ENCODE measurements around the gene GBP6. TPM values are rescaled to one million over a fixed set of nuclear protein-coding genes. Genes with fewer than 3 reads are reported as not detected.

GBP6 gene
- polyA plus RNA-seq, 3 donors = not detected

DNA sequence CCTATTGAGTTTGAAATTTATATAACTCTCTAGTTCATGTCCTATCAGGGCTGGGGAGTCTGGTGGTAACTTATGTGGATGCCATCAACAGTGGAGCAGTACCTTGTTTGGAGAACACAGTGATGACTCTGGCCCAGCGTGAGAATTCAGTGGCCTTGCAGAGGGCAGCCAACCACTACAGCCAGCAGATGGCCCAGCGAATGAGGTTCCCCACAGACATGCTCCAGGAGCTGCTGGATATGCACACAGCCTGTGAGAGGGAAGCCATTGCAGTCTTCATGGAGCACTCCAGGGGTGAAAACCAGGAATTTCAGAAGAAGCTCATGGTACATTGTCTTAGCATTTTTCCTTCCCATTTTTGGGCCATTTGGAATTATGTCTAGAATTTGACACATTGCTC is 32.0 kb upstream of the GBP6 start:
- DNase-seq = no peak
- H3K79me2 ChIP-seq (ENCODE audit: insufficient read depth, low read length) = no peaks in the 10 kb centered on the region
- TF ChIP-seq, protein P1, sequence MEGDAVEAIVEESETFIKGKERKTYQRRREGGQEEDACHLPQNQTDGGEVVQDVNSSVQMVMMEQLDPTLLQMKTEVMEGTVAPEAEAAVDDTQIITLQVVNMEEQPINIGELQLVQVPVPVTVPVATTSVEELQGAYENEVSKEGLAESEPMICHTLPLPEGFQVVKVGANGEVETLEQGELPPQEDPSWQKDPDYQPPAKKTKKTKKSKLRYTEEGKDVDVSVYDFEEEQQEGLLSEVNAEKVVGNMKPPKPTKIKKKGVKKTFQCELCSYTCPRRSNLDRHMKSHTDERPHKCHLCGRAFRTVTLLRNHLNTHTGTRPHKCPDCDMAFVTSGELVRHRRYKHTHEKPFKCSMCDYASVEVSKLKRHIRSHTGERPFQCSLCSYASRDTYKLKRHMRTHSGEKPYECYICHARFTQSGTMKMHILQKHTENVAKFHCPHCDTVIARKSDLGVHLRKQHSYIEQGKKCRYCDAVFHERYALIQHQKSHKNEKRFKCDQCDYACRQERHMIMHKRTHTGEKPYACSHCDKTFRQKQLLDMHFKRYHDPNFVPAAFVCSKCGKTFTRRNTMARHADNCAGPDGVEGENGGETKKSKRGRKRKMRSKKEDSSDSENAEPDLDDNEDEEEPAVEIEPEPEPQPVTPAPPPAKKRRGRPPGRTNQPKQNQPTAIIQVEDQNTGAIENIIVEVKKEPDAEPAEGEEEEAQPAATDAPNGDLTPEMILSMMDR (IDR thresholded peaks at IDR 0.05) = no peak
- no peak overlapping the region for H3K4me3 Mint-ChIP-seq
- H4K20me1 ChIP-seq (ENCODE audit: insufficient read depth, low read length) = no peaks in the 10 kb centered on the region
- 100% methylated on average over 2 of the region's 2 CpGs for WGBS (ENCODE audit: insufficient coverage)
- H3K4me2 ChIP-seq (replicated peaks; ENCODE audit: extremely low read depth, low read length, poor library complexity, severe bottlenecking) = no peak overlapping the region
- peaks cover 8% of the 10 kb centered on the region for H3K4me1 Mint-ChIP-seq
- H3K27ac ChIP-seq (ENCODE audit: low read depth in 1 of 2, low read length in 2 of 2) = no peak overlapping the region
- no peaks in the 10 kb centered on the region for H3K4me1 ChIP-seq (ENCODE audit: control insufficient read depth in 1 of 2, insufficient read depth in 2 of 2, low read length in 2 of 2)
- H2AFZ ChIP-seq (ENCODE audit: insufficient read depth, low read depth, low read length, poor library complexity, severe bottlenecking) = no peak overlapping the region
- no peaks in the 10 kb centered on the region for H3K36me3 ChIP-seq (replicated peaks in 1 of 2; ENCODE audit: control insufficient read depth in 1 of 2, insufficient read depth in 2 of 2, low read length in 2 of 2)
- no peaks in the 10 kb centered on the region for H3K27me3 ChIP-seq (ENCODE audit: control insufficient read depth in 2 of 2, insufficient read depth in 2 of 2, low read length in 2 of 2)
- H3K27me3 Mint-ChIP-seq (ENCODE audit: low read depth in 3 of 3) = peaks cover 0 to 1% (median 0%) of the 10 kb centered on the region in 3 donors
- intact Hi-C loops (cut with micrococcal nuclease) = no loop called here
- H3K9me3 Mint-ChIP-seq = peaks cover 6 to 17% (median 12%) of the 10 kb centered on the region in 7 donors
- no peaks in the 10 kb centered on the region for H3K9me3 ChIP-seq (replicated peaks in 1 of 2; ENCODE audit: control insufficient read depth in 1 of 2, insufficient read depth in 1 of 2, low read length in 2 of 2)
- no peak overlapping the region for H3K9ac ChIP-seq (ENCODE audit: insufficient read depth, low read length, poor library complexity, severe bottlenecking)
- H3K36me3 Mint-ChIP-seq = peaks cover 0 to 2% of the 10 kb centered on the region in 2 donors
- no peak overlapping the region for H3K4me3 ChIP-seq (replicated peaks in 1 of 3; ENCODE audit: low read depth in 2 of 3, low read length in 3 of 3)
- peak overlapping the region in 1 of 7 donors; percentile 31 for H3K27ac Mint-ChIP-seq

DNA sequence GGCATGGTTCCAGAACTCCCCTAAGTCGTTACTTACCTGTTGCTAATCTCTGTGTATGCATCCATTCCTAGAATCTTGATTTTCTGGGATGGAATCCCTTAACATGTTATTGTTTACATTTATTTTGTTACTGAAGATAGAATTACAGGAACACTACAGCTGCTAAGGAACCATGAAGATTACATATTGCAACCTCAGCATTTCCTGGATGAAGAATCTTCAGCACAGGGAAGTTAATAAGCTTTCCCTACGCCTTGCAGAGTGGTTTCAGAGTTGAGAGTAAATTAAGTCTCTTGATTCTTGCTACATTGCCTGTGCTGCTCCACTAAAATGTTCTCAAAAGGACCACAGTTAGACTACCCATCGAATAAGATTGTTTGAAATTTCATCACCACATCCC is 31.4 kb upstream of the GBP6 start:
- Histone ChIP-seq H3K9me3 (replicated peaks in 1 of 2; ENCODE audit: control insufficient read depth in 1 of 2, insufficient read depth in 1 of 2, low read length in 2 of 2) (no peaks in the 10 kb centered on the region), H2AFZ (ENCODE audit: insufficient read depth, low read depth, low read length, poor library complexity, severe bottlenecking) (no peak overlapping the region), H4K20me1 (ENCODE audit: insufficient read depth, low read length) (no peaks in the 10 kb centered on the region), H3K27ac (ENCODE audit: low read depth in 1 of 2, low read length in 2 of 2) (no peak overlapping the region), H3K4me1 (ENCODE audit: control insufficient read depth in 1 of 2, insufficient read depth in 2 of 2, low read length in 2 of 2) (no peaks in the 10 kb centered on the region), H3K4me3 (replicated peaks in 1 of 3; ENCODE audit: low read depth in 2 of 3, low read length in 3 of 3) (no peak overlapping the region), H3K4me2 (replicated peaks; ENCODE audit: extremely low read depth, low read length, poor library complexity, severe bottlenecking) (no peak overlapping the region), H3K36me3 (replicated peaks in 1 of 2; ENCODE audit: control insufficient read depth in 1 of 2, insufficient read depth in 2 of 2, low read length in 2 of 2) (no peaks in the 10 kb centered on the region), H3K27me3 (ENCODE audit: control insufficient read depth in 2 of 2, insufficient read depth in 2 of 2, low read length in 2 of 2) (no peaks in the 10 kb centered on the region), H3K9ac (ENCODE audit: insufficient read depth, low read length, poor library complexity, severe bottlenecking) (no peak overlapping the region), H3K79me2 (ENCODE audit: insufficient read depth, low read length) (no peaks in the 10 kb centered on the region)
- intact Hi-C loops (cut with micrococcal nuclease) = no loop called here
- DNase-seq = no peak
- Mint-ChIP-seq H3K4me1 (peaks cover 8% of the 10 kb centered on the region), H3K27ac (no peak overlapping the region), H3K4me3 (no peak overlapping the region), H3K36me3 (no peaks in the 10 kb centered on the region), H3K9me3 (peaks cover 3 to 19% (median 12%) of the 10 kb centered on the region in 7 donors), H3K27me3 (ENCODE audit: low read depth in 3 of 3) (peaks cover 0 to 1% (median 0%) of the 10 kb centered on the region in 3 donors)
- WGBS (ENCODE audit: insufficient coverage) = no CpG with 5 or more reads among the region's 3 CpGs
- TF ChIP-seq, protein P1 (IDR thresholded peaks at IDR 0.05) = no peak
